Testis (tissue), 3 donors: ENCODE measurements around the gene MINDY3. TPM values are rescaled to one million over a fixed set of nuclear protein-coding genes. Genes with fewer than 3 reads are reported as not detected.

Experiments
- DNase-seq: peaks from one replicate; pipeline ENCODE4 v3.0.0-alpha.2; 2019
- H3K27ac ChIP-seq, 2 donors: fragments of 200-600 bp; sonication (generic); one replicate each; pipeline ENCODE4 v1.5.1; 2019
- H3K27me3 ChIP-seq: fragments of 200-600 bp; sonication (generic); one replicate; pipeline ENCODE4 v1.5.1; 2019
- H3K36me3 ChIP-seq: fragments of 200-600 bp; sonication (generic); one replicate; pipeline ENCODE4 v1.5.1; 2017; ENCODE audit warnings: low read depth; ENCODE audit errors: missing control alignments
- H3K4me1 ChIP-seq: fragments of 200-600 bp; sonication (generic); one replicate; pipeline ENCODE4 v1.5.1; 2019
- H3K4me3 ChIP-seq, 2 donors: fragments of 200-600 bp; sonication (generic); one replicate each; pipeline ENCODE4 v1.5.1; 2017 to 2019
- H3K9me3 ChIP-seq: fragments of 200-600 bp; sonication (generic); one replicate; pipeline ENCODE4 v1.5.1; 2017
- POLR2A ChIP-seq: fragments of 450-650 bp; IDR thresholded peaks from one replicate; pipeline ENCODE4 v1.6.1; 2017; ENCODE audit warnings: antibody characterized with exemption, mild to moderate bottlenecking, moderate library complexity
- WGBS, 2 donors: methylation state at CpG; one replicate each; pipeline ENCODE4 v1.1.5; 2018; 5-methylcytosine and 5-hydroxymethylcytosine counted together
- intact Hi-C: fragments of 100-400 bp; cut with DNase I; formaldehyde crosslinking; loops from one replicate; pipeline ENCODE4 v1.15.1; 2023; ENCODE audit warnings: low total_unique reads
- polyA plus RNA-seq: library from polyadenylated mRNA; stranded (reverse); fragments of 350-450 nt; fragmentation: Illumina TruSeq; extraction: RNeasy Lipid Tissue Mini Kit (QIAGEN cat#74804); gene quantifications from one replicate; pipeline ENCODE4 v1.2.3, GENCODE V29; 2014; ENCODE audit warnings: low read depth, low replicate concordance; ENCODE audit not compliant: insufficient read depth
- total RNA-seq, 2 donors: library from RNA; depleted of rRNA; stranded (reverse); fragments of >200 nt; gene quantifications; one replicate each; pipeline ENCODE4 v1.2.3, GENCODE V29; 2016
- TF ChIP-seq, protein P1 (sequence below), 3 experiments: fragments of 450-650 bp in 2 of 3; fragments of 200-600 bp in 1 of 3; sonication (generic) in 1 of 3; IDR thresholded peaks; one replicate each; pipeline ENCODE4 v1.5.1; 2016 to 2019; ENCODE audit warnings: antibody characterized with exemption in 3 of 3, mild to moderate bottlenecking in 2 of 3, moderate library complexity in 1 of 3

Gene MINDY3
- total and polyA plus RNA-seq, 3 donors from 2014 or later: 33.9 to 39.8 (median 39.6) TPM

DNA sequence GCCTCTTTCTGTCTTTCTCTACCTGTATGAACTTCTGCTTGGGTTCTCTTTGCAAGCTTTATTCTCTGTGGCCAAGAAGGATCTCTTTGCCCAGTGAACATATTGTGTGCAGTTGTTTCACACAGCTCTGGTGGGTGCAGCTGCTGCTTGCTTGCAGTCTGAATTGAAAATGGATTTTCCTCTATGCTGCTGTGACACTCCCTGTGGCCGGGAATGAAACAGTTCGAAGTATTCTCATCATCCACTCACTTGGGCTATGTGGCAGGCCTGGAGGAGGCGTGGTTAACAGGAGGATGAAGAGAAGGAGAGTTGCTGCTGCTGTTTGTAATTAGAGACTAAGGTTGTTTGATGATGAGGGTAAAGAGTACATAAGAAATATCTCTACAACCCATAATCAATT lies 112.2 kb downstream of the MINDY3 start:
- WGBS, 2 donors: 88 to 89% methylated on average over 3 of the region's 3 CpGs
- TF ChIP-seq, protein P1, sequence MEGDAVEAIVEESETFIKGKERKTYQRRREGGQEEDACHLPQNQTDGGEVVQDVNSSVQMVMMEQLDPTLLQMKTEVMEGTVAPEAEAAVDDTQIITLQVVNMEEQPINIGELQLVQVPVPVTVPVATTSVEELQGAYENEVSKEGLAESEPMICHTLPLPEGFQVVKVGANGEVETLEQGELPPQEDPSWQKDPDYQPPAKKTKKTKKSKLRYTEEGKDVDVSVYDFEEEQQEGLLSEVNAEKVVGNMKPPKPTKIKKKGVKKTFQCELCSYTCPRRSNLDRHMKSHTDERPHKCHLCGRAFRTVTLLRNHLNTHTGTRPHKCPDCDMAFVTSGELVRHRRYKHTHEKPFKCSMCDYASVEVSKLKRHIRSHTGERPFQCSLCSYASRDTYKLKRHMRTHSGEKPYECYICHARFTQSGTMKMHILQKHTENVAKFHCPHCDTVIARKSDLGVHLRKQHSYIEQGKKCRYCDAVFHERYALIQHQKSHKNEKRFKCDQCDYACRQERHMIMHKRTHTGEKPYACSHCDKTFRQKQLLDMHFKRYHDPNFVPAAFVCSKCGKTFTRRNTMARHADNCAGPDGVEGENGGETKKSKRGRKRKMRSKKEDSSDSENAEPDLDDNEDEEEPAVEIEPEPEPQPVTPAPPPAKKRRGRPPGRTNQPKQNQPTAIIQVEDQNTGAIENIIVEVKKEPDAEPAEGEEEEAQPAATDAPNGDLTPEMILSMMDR (IDR thresholded peaks at IDR 0.05): no peak
- TF ChIP-seq POLR2A: no peak
- intact Hi-C loops: no loop called here

DNA sequence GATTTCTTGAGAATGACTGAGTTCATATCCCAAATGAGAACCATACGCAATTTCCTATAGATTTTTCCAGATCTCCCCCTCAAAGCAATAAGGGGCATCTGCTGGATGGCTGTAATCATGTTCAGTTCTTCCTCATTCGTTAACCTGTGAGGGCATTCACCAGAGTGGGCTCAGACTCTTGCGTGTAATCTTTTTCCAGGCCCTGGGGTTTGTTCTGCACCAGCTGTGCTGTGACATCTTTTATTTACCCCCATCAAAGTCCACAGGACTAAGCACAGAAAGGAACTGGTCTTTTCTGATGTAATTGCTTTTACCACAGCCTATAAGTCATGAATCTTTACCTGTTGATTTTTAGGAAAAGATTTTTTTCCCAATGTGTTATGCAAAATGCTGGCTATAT lies 112.7 kb downstream of the MINDY3 start:
- no peak overlapping the region for H3K4me3 ChIP-seq
- intact Hi-C loops: no loop called here

More for the DNA sequence above, 112.2 kb downstream of the MINDY3 start:
- H3K36me3 ChIP-seq: no peaks in the 10 kb centered on the region
- H3K4me3 ChIP-seq: no peak overlapping the region
- no peak overlapping the region for H3K27ac ChIP-seq
- H3K27me3 ChIP-seq: no peaks in the 10 kb centered on the region
- no peak for DNase-seq
- no peaks in the 10 kb centered on the region for H3K4me1 ChIP-seq
- no peaks in the 10 kb centered on the region for H3K9me3 ChIP-seq

DNA sequence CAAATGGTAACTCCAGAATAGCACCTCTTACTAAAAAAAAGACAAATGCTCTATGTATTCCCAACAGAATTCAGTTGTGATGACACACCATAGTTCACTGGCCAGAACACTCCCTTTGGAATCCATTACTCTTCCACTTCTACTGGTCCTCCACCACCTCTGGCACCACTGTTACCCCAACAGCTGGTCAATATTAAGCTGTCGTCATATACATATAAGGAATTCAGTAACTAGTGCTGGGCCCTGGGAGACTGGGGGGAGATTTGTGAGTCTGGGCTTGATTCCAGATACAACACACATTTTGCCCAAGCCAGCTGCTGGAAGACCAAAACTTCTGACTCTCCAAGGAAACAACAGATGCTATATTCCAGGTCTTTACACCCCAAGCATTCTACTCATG lies 114.6 kb downstream of the MINDY3 start:
- Histone ChIP-seq H3K4me3 (no peak overlapping the region), H3K36me3 (no peaks in the 10 kb centered on the region), H3K9me3 (no peaks in the 10 kb centered on the region), H3K4me1 (no peaks in the 10 kb centered on the region), H3K27me3 (no peaks in the 10 kb centered on the region), H3K27ac (no peak overlapping the region)
- 81 to 88% methylated on average over 1 of the region's 1 CpG for WGBS, 2 donors
- TF ChIP-seq POLR2A: no peak
- TF ChIP-seq, protein P1 (IDR thresholded peaks at IDR 0.05): no peak
- intact Hi-C loops: no loop called here
- no peak for DNase-seq

More for the DNA sequence above, 112.7 kb downstream of the MINDY3 start:
- Histone ChIP-seq H3K27ac (no peak overlapping the region), H3K4me1 (no peaks in the 10 kb centered on the region), H3K9me3 (no peaks in the 10 kb centered on the region), H3K27me3 (no peaks in the 10 kb centered on the region), H3K36me3 (no peaks in the 10 kb centered on the region)
- 87 to 98% methylated on average over 3 of the region's 3 CpGs for WGBS, 2 donors
- DNase-seq: no peak
- TF ChIP-seq, protein P1 (IDR thresholded peaks at IDR 0.05): no peak

DNA sequence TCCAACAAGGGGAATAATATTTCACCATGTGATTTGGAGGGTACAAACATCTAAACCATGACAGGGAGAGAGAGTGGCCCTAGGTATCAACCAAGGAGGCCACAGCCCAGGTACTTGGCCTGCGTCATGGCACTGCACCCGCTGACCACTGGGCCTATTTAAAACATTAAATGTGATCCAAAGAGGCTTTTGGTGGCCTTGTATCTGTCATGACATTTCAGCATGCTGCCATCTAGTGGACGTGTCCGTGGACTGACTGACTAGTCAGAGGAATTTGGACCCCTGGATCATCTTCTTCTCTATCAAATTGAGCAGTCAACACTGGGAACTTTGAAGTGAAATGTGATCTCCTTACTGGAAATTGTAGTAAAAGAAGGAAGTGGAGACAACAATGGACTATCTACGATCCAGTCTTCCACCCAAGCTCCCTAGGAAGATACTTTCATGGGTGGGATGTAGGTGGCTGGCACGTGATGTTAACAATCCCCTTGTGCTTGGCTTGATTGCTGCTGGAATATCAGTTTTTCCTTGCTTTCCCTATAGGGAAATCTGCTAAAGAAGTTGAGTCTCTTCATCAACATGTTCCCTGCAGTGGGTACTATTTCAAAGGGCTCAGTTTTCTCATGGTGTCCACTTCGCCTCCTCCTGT lies 116.0 kb downstream of the MINDY3 start:
- intact Hi-C loops: no loop called here
- H3K4me1 ChIP-seq: no peaks in the 10 kb centered on the region
- TF ChIP-seq POLR2A: no peak
- TF ChIP-seq, protein P1 (IDR thresholded peaks at IDR 0.05): peak in 1 of 3 experiments; percentile 27
- peak; percentile 72 for DNase-seq
- 58 to 65% methylated on average over 7 of the region's 7 CpGs for WGBS, 2 donors
- no peaks in the 10 kb centered on the region for H3K9me3 ChIP-seq
- no peak overlapping the region for H3K27ac ChIP-seq
- no peak overlapping the region for H3K4me3 ChIP-seq
- H3K27me3 ChIP-seq: no peaks in the 10 kb centered on the region
- no peaks in the 10 kb centered on the region for H3K36me3 ChIP-seq

DNA sequence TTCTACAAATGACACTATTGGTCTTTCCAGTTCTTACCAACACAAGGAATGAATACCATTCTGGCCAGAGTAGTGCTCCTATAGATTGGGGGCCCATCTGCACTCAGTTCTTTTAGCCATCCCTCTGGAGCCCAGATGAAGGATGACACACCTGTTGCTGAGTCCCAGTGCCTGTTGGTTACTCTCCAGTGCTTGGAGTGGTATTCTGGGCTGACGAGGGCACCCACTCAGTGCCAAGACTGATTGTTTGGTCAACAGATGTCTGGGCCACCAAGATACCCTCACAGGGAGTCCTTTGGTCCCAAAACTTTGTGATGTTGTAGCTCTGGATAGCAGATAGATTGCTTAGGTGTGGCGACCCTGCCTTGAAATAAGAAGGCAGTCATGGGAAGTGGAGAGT lies 116.9 kb downstream of the MINDY3 start:
- Histone ChIP-seq H3K4me1 (no peaks in the 10 kb centered on the region), H3K4me3 (no peak overlapping the region), H3K9me3 (no peaks in the 10 kb centered on the region), H3K36me3 (no peaks in the 10 kb centered on the region), H3K27ac (no peak overlapping the region), H3K27me3 (no peaks in the 10 kb centered on the region)
- intact Hi-C loops: no loop called here
- DNase-seq: no peak
- 87 to 89% methylated on average over 2 of the region's 2 CpGs for WGBS, 2 donors
- no peak for TF ChIP-seq POLR2A
- TF ChIP-seq, protein P1 (IDR thresholded peaks at IDR 0.05): no peak
